Stimulated activated CD4-positive, alpha-beta T cell treated with anti-CD3 and anti-CD28 coated beads, Interleukin-1b, Interleukin-23, amount 100 ng/mL, for 24 hours (primary cell): ENCODE measurements around the gene BST1.

ENCODE experiments used
- DNase-seq, 4 experiments: peaks; one replicate each; pipeline ENCODE4 v3.0.0-alpha.2; 2020; ENCODE audit warnings: low read depth in 4 of 4, low spot score in 1 of 4

Gene BST1

GRCh38 chr4:15778289-15779241 is 75.7 kb downstream of the BST1 start, which contains the start of gene CD38:
Gene CD38, plus strand, starts transcription at chr4:15778328. Its CDS starts 87 bp downstream, at chr4:15778415.
- peak in 1 of 4 experiments; percentile 34 for DNase-seq

GRCh38 chr4:15779306-15779705 is 76.4 kb downstream of the BST1 start:
- no peak for DNase-seq

GRCh38 chr4:15779809-15780208 is 76.9 kb downstream of the BST1 start:
- no peak for DNase-seq

GRCh38 chr4:15781427-15782095 is 78.7 kb downstream of the BST1 start:
- DNase-seq, result no peak
